HG02610 (cell line): ENCODE results near the gene RBM18.

Experiments
- ATAC-seq: cut with Tn5 transposase; IDR thresholded peaks from one replicate; pipeline ENCODE4 v1.9.1; 2021; ENCODE audit warnings: mild to moderate bottlenecking, moderate library complexity; ENCODE audit not compliant: unreplicated experiment

The RBM18 gene

DNA sequence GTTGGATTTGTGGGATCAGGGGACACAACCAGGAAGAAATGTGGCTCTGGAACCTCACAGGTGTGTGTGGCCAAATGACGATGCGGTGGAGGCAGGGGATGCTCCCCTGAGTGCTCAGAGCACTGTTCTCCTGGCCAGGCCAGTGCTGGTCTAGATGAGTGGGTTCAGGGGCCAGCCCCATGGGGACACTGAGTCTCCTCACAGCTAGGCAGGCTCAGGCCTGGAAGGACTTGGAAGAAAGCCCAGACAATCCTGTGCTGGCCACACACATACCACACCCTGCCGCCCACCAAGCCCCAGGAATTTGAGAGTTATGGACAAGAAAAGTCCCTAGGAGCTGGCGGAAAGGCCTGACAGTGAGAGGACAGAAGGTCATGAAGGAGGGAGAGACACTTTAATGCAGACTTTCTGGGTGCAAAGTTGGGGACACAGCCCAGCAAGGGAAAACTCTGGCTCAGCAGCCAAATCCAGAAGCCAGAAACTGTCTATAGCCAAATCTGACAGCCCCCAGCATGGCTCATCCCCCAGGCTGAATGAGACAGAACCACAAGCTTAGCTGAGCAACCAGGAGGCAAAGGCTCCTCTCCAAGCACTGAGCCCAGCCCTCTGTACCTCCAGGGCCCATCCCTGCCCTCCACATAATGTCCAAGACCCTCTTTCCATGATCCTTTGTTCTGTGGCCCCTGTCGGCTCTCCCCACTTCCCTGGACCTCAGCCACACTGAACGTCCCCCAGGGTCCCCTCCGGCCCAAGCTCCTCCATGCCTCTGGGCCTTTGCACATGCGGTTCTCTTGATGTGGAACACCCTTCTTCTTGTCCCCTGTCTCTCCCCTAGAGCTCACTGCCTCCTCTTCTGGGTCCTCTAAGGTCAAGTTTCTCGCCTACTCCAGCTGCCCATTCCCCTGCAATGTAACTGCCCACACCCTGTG is 58.3 kb downstream of the RBM18 start:
- no peak for ATAC-seq

DNA sequence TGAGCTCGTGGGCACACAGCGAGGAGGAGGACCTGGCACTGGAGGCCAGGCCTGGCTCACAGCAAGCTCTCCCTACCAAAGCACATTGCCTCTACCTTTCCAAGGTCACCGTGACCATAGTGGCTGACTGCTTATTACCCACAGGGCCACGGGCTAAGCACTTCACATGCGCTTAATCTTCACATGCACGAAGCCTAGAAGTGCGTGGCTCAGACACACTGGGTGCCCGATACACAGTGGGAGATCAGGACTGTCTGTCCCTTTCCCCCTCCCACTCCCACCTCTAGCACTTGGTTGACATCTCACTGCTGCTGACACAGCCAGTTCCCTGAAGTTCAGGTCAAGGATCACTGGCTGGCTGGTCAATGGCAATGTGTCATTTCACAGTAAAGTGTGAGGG is 59.5 kb downstream of the RBM18 start:
- ATAC-seq = no peak

DNA sequence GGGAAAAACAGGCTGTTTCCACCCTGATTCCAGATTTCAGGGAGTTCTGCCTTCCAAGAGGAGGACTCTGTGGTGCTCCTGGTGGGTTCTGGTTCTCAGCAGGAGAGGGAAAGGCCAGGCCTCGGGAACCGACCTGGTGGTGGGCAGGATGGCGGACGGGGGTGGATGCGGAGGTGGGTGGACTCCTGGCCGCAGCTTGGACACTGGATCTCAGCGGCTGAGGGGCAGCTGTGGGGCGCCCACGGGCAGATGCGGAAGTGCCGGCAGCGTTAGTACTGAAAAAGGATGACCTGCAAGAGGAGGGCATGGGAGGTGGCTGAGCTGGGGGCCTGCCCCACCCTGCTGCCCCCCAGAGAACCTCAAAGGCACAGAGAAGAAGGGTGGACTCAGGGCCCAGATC is 60.1 kb downstream of the RBM18 start:
- ATAC-seq = no peak

DNA sequence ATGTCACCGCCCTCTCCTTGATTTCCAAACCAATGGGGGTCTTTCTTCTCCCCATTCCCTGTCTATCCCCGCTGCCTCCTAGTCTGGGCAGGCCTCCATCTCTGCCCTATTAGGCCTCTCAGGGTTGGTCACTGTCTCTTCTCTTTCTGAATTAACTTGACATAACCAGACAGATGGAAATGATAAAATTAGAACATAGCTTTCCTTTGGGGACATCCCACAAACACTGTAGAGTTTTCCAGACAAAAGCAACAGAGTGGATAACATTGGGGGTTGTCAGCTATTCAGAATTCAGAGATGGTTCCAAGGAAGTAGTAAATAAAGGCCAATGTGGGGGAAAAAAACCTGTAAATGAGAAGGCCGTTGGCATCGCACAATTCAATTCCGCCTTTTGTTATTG is 60.6 kb downstream of the RBM18 start:
- ATAC-seq = no peak

DNA sequence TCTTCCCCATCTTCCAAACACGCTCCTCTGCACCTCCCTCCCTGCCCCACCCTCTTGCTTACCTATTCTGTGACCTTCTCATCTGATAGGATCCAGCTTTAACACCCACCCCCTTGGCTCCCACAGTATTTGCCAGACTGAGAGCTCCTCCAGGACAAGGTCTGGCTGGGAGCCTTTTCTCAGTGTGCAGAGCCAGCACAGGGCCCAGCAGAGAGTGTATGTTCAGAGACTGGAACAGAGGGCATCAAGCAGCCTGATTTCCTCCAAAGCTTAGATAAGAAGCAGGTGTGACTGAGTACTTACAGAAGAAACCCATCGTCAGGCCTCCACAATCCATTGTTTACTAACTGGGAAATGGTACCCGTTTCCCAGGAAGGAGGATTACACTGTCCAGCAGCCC is 62.5 kb downstream of the RBM18 start:
- ATAC-seq = no peak

DNA sequence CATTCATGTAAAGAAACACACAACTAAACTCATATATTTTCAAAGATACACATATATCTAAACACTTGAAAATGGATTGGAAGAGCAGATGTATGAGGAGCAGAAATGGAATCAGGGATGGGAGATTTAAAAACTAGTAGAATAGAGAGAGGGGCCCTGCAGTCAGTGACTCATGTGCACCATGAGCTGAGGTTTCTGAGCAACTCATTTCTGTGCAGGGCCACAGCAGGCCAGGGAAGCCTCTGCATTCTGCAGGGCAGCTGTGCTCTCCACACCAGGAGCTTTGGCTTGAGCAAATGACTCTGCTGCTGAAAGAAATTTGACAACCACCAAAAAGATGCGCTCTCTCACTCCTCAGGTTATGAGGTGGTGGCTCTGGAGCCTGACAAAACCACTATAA is 63.0 kb downstream of the RBM18 start:
- ATAC-seq = no peak

DNA sequence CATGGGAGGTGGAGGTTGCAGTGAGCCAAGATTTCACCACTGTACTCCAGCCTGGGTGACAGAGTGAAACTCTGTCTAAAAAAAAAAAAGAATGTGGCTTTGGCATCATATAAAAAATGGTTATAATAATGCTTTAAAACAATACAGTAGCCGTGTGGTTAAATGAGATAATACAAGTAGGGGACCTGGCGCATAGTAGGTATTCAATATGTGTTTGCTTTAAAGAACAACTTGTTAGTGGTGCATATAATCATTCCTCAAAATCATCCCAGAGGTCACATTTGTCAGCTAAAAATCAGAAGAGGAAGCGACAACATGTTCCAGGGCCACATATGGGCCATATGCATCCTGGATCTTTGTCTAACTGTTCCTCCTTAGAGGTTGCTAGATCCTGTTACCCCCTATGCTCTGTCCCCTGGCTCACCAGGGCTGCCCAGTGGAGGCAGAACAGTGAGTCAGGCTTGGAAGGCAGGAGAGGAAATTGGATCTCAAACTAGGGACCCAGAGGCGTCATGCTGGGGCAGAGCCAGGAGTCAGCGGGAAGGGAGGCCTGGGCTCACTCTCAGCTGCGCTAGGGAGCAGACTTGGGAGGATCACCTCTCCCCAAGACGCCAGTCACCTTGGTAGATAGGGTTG is 63.6 kb downstream of the RBM18 start:
- ATAC-seq = no peak

DNA sequence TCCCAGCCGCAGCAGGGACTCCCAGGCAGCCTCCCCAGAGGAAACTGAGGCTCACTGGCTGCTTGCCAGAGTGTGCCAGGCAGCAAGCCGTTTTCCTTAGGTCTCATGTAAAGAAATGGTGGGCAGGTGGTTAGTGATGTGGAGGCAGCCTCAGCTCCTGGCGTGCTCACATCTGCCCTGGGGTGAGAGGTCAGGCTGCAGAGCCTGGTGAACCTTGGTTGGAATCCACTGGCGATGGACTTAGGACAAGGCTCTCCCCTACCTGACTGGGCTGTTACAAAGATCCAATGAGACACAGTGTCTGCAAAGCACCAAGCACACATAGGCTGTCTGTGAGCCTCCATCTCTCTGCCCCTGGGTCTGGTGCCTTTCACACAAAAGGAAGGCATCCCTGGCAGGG is 66.8 kb downstream of the RBM18 start:
- no peak for ATAC-seq

DNA sequence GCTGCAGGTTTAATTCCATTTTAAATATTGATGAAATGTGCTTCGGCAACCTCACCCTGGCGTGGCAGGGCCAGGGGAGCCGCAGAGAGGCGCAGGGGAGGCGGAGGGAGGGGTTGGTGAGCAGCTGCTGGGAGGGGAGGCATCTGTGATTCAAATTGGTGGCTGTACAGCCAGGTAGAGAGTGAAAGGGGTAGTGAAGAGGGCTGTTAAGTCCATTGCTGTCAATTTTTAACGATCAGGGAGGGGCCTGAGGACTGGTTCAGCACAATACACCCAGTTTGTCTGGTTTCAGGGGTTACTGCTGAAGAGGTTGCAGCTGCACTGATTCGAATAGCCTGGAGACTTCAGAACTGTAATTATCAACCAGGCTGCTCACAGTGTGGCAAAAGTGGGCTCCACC is 67.2 kb downstream of the RBM18 start:
- no peak for ATAC-seq

DNA sequence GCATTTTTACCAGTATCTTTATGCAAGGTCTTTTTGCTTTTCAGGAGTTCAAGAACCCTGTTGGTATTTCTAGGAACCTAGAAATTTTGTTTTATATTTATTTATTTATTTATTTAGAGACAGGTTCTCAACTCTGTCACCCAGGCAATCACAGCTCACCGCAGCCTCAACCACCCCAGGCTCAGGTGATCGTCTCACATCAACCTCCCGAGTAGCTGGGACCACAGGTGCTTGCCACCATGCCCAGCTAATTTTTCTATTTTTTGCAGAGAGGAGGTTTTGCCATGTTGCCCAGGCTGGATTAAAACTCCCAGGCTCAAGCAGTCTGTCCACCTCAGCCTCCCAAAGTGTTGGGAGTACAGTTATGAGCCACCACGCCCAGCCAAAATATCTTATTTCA is 68.8 kb downstream of the RBM18 start:
- no peak for ATAC-seq

DNA sequence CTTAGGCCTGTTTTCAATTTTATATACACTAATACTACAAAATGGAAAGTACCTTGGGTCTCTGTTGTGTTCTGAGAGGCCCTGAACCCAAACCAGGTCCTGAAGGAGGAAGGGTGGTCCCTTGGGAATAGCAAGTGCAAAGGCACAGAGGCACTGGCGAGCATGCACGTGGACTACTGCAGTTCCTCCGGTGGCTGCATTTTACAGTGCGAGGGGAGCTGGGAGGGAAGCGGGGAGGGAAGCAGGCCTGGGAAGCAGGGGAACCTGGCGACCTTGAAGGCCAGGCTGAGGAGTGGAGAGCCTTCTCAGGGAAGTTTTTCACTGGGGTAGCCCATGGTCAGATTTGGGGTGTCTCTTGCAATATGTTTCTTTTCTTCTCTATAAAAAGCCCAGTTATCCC is 71.0 kb downstream of the RBM18 start:
- no peak for ATAC-seq

DNA sequence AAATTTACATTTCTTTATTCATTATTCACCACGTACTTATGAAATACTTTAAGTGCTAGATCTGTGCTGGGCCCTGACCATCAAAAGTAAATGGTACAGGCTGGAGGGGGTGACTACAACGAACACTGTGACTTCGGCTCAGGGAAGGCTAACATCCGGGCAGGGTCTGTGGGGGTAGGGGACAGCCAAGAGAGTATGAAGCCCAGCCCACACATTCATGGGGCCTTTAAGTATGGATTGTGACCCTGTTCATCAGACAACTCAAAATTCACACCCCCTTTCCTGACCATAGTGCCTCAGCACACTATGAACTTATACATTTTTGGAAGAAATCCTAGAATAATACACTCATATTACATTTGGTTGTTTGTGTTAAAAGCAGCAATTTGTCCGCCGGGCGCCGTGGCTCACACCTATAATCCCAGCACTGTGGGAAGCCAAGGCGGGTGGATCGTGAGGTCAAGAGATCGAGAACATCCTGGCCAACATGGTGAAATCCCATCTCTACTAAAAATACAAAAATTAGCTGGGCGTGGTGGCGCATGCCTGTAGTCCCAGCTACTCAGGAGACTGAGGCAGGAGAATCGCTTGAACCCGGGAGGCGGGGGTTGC is 71.6 kb downstream of the RBM18 start:
- no peak for ATAC-seq

DNA sequence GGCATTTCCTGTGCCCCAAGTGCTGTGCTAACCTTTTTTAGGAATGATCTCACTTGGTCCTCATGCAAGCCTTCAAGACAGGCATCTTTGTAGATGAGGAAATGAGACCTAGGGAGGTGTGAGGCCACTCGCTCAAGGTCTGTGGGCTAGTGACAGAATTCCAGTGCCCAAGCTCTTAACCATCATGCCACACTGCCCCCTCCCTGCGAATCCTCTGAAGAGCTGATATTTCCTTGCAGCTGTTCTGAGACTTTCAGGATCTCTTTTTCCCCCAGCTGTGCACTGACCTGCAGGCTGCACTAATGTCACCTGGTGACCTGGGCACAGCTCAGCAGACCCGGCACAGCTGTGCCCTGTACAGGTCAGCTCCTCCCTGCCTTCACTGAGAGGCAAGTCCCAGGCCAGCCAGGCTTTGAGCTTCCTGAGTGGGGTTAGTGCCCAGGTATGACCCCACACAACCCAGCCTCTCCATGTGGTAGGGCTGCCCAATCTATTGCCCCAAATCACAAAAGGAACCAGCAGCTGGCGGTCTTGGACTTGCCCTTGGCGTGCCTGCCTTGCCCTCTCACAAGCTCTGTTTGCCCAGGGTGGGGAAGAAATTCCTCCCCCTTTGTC is 72.3 kb downstream of the RBM18 start:
- ATAC-seq = no peak

DNA sequence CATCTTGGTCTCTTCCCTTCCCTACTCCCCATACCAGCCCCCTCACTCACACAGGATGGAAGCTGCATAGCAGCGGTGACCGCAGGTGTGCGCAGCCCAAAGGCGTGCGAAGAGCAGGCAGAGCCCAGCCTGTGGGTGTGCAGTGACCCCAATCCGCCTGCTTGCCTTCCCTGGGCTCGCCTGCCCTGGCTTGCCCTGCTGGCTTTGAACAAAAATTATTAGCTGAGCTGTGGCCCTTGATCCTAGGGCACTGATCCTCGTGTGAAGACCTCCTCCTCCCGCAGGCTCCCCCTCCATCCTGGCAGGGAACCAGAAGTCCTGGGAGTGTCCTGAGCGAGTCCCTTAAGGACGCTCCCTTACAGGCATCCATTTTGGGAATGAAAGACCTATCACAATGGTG is 73.1 kb downstream of the RBM18 start:
- ATAC-seq = no peak

DNA sequence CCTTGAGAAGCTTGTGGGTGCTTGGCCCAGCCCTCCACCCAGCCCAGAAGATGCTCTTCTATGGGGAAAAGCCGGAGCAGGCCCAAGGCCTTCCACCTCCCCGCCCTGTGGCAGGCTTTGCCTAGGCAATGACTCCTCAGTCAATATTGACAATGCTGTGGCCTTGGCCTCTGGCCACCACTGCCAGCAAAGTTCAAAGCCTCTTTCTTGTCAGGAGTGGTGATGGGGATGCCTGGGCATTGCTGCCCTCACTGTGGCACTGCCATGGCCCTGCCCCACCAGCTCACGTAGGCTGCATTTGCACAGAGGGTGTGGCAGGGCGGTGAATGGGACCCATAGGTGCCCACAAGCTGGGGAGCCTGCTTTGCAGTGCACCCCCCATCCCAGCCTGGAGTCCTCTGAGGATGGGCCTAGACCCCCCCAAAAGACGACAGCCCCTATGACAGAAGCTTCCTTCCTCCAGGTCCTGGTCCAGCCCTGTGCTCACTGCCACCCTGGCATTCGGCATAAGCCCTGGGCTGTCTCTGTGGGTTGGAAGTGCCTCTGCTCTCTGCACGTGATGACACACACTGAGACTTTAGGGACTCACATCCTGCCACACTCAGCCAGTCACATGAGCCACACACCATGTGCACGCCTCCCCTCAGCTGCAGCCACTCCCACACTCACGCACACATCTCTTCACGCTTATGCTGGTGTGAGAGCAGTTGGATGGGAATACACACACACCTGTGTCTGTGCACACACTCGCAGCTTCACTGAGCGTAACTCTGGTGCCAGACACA is 73.9 kb downstream of the RBM18 start:
- ATAC-seq = no peak

DNA sequence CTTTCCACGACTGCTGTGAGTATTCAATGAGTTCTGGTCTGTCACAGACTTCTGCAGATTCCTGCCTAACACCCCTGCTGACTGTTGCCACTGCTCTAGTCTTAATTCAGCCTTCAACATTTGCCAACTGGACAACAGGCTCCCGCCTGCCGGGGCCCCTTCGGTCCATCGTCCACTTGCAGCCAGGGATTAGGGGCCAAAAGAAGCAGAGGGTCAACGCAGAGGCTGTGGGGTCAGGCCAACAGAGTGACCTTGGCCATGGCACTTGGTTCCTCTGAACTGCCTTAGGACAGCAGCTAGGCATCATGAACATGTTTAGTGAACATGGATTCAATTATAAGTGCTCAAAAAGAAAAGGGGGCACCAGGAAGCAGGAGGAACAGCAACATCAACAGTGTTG is 76.3 kb downstream of the RBM18 start:
- no peak for ATAC-seq
